ENCODE data around the gene HOXD8. TPM values are rescaled to one million over a fixed set of nuclear protein-coding genes. Genes with fewer than 3 reads are reported as not detected.

Gene HOXD8
- 1.1 TPM for total RNA-seq
- long read RNA-seq, partial matches to known transcripts = 0 of 2 reads
- long read RNA-seq, other reads (novel, unspliced or antisense) = 0 of 2 reads

DNA sequence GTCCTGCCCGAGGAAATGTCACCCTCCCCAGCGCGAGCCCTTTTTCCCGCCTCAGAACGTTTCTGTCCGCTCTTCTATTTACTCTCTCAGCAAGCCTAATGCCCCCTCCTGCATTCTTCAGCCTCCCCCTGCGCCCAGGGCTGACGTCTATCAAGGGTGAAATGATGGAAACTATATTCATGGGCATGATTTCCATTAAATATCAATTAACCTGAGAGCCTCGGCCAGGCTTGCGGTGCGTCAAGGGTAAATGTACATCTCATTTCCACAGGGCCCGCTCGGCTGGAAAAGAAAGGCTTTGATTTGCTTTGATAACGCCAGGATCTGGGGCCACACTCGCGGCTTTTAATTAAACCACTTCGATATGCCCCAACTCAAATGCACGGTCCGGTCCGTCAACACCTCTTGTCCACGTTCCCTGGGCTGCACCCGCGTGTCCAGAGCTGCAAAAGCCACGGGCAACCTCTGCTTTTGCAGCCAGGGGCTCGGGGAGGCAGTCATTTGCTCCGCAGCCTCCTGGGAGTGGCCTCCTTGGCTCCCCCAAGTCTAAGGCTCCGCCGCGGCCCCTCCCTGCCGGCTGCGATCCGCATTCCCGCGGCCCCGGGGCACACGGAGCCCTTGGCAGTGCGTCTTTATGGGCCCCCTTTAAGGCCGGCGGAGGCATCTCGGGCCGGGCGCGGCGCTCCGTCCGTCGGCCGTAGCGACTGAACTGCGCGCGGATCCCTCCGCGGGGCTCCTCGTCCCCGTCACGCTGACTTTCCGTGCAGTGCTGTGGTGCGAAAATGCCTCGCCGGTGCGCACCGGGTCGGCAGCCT, at the start of gene HOXD8:
TSS of gene HOXD8 (plus strand) at position 724 of the 815 bp plus-strand sequence. CDS start 662 bp downstream, outside the sequence.
- no peak for DNase-seq (ENCODE audit: low spot score)
- intact Hi-C loops (cut with DNase I) = loop anchor here (5.0 kb wide), 2 partner anchors 523 to 688 kb away; no protein-coding TSS in a partner anchor

DNA sequence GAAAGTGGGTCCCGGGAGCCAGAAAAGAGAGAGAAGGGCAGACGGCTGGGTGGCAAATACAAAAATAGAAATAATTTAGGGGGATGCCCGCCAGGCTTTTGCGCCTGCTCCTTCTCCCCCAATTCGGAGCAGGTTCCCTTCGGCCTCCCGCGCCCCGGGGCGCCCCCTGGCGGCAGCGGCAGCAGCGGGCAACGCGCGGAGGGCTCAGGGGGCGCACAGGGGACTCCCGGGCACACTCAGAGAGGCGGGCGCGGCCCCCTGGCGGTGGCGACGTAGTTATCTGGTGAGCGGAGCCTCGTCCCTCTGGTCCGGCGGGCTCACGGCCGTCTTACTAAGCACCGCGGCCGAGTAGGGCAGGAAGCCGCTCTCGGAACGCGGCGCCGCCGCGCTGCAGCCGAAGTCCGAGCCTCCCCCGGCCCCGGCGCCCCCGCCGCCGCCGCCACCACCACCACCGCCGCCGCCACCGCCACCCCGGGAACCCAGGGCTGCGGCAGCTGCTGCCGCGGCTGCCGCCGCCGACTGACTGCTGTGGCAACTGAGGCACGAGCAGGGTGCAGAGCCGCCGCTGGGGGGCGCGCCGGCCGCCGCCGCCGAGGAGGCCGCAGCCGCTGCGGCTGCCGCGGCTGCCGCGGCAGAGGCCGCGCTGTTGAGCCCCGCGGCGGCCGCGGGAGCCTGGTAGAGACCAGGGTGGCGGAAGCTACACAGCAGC, 49.5 kb upstream of the HOXD8 start:
- DNase-seq (ENCODE audit: low spot score) = no peak
- intact Hi-C loops (cut with DNase I) = loop anchor here (2.0 kb wide), 1 partner anchor 77 kb away; the partner anchor contains the start of gene LNPK

DNA sequence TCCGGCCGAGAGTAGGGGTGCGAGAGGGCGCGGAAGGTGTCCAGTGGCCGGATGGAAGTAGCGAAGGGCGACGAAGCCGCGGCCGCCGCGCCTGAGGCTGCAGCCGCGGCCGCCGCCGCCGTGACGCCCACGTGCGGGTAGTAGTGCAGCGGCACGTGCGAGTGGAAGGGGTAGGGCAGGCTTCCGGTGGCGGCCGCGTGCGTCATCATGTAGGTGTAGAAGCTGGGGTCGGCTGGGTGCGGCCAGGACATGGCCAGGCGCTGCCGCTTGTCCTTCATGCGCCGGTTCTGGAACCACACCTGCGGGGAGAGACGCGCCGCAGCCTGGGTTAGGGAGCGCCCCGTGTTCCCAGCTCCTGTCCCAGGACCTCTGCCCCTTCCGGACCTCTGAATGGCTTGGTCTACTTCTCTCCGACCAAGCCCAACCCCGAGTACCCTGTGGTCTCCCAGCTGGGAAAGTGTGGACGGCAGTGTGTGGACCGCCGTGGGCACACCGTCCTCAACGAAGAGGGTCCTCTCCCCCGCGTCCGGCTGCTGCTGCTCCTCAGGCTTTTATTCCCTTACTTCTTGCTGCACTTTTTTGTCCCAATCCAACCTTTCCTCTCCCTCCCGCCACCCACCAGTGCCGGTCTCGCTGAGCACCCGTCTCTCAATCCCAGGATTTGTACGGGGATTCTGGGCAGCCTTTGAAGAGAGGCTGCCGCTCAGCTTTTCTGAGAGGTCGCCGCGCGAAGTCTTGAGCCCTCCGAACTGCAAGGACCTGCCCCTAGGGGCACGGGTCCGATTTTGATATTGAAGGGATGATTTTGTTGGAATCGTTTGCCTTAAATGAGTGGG, 48.7 kb upstream of the HOXD8 start:
- intact Hi-C loops (cut with DNase I) = loop anchor here (2.0 kb wide), 1 partner anchor 78 kb away; the partner anchor contains the start of gene LNPK
- DNase-seq (ENCODE audit: low spot score) = no peak

DNA sequence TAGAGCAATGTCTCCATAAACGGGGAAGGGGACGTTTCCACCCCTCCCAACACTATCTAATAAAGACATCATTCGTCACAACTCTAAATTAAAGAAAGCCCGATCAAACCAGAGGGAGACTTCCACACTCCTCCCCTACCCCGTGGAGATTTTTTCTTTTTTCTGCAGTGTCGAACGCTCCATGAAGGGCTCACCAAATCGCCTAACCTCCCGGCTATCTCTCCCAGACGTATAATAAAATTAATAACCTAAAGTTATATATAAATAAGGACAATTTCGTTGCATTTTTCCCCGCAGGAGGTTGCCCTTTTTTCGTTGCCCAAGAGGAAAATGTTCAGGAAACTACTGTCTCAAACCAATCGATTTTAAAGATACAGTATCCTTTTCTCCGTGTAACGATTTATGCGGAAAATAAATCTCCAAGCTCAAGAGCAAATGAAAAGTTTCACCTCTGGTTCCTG, 48.1 kb upstream of the HOXD8 start:
- intact Hi-C loops (cut with DNase I) = loop anchor here (2.0 kb wide), 1 partner anchor 79 kb away; the partner anchor contains the start of gene LNPK
- DNase-seq (ENCODE audit: low spot score) = no peak

DNA sequence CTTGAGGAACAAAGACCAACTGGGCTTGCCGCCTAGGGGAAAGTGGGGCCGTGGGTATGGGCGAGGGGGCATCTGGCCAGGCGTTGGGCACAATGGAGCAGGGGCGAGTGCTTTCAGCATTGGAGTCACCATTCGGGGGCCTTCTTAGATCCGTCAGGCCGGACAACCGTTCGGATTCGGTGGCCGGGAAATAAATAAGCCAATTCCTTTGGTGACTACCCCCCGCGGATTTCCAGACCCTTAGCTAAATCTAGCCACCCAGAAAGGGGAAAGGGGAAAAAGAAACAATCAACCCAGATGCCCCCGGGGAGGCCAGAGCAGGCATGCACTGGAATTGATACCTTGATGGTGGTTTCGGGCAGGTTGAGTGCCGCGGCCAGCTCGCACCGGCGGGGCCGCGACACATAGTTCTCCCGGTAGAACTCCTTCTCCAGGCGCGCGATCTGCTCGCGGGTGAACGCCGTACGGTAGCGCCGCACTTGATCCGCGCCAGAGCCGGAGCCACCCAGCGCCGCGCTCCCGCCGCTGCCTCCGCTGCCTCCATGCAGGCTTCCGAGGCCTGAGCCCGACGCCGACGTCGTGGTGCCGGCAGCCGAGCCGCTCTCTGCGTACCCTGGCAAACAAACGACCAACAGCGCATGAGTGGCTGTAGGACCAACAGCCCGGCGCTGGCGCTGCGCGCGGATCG, 47.5 kb upstream of the HOXD8 start:
- intact Hi-C loops (cut with DNase I) = loop anchor here (2.0 kb wide), 1 partner anchor 79 kb away; the partner anchor contains the start of gene LNPK
- no peak for DNase-seq (ENCODE audit: low spot score)

DNA sequence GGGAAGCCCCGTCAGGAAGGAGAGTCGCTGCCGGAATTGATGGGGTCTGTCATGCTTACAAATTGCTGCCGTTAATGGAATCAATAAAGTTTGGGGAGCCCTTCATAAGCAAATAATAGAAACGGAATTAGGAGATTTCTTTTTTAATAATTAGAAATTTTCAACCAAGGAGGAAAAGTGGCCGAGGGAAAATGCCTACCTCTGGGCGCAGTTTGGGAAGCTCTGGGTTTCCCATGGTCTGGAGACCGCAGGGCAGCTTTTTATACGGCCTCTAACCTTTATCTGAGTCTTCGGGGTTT, 47.0 kb upstream of the HOXD8 start:
- no peak for DNase-seq (ENCODE audit: low spot score)
- intact Hi-C loops (cut with DNase I) = no loop called here

DNA sequence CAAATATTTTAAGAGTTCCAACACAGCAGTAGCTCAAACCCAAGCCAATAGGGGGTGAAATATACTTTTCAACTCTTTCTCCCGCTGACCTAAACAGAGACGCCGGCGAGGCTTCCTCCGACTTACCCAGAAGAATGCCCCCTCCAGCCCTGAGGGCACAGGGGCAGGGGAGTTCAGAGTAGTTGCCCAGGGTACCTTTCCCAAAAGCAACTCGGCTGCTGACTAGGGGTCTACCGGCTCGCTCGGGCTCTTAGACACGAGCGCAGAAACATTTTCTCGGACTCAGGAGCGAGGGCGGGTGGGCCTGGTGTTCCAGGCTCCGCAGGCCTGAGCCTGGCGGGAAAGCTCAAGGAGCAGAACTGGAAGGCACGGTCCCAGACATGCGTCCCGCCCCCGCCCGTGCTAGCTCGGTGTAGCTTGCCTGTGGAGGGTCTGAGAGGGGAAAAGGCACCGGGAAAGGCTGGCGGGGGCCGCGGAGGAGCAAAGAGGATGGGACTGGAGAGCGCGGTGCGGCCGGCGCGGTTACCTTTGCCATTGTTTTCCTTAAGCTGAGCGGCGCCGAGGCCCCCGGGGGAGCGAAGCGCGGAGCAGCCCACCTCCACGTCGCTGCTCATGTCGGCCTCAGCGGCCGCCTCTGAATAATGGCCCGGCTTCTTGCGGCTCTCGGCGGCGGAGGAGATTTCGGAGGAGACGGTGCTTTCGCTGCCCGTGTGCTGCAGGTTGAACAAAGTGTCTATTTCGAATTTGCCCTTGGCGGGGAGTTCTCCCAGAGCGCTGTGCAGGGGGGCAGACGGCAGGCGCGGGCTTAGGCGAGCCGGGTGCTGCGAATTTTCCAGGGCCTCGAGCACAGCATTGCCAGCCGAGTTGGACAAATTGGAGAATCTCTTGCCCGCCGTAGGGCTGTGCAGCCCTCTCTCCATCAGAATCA, 46.4 kb upstream of the HOXD8 start:
- no peak for DNase-seq (ENCODE audit: low spot score)
- intact Hi-C loops (cut with DNase I) = no loop called here

DNA sequence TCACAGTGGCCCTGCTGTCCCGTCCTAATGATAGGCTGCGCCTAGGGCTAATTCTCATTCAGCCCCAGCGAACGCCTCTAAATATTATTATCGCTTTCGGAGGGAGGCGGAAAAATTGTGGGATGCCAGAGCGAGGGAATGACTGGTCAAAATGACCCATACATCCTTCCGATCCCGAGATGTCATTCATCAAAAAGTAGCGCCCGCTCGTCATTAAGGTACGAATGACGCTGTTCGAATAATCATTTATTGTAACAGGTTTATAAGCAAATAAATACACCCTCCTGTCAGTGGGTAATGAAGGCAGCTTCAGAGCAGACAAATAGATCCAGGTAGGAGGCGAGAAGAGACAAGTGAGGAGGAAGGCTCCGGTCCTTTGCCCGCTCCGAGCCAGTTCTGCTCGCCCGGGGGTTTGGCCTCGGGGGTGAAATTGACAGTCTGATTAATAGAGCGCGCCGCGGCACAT, 45.7 kb upstream of the HOXD8 start, which contains the start of gene EVX2:
TSS of gene EVX2 (minus strand) at position 167 of the 466 bp plus-strand sequence. CDS start 186 bp downstream, outside the sequence.
- no peak for DNase-seq (ENCODE audit: low spot score)
- intact Hi-C loops (cut with DNase I) = no loop called here

DNA sequence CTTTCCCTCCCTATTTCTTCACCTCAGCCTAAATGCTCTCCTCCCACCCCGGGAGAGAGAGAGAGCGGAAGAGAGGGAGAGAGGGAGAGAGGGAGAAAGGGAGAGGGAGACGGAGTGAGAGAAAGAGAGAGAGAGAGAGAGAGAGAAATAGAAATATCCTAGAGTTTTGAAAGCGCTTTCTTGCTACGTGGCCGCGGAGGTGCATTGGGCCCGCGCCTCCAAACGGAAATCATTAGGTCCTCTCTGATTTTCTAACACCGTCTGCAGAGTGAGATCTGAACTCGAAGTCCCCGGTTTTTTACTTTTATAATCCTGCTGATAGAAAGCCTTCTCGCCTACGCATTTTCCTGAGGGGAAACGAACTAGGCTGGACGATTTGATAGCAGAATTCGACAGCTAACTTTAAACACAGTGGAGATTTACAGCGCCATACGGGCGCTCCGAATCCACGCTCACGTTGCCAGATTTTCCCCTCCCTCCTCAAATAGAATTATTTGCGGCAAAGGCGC, 44.8 kb upstream of the HOXD8 start:
- intact Hi-C loops (cut with DNase I) = loop anchor here (5.0 kb wide), 3 partner anchors 397 to 772 kb away; no protein-coding TSS in a partner anchor
- DNase-seq (ENCODE audit: low spot score) = peak; percentile 15

DNA sequence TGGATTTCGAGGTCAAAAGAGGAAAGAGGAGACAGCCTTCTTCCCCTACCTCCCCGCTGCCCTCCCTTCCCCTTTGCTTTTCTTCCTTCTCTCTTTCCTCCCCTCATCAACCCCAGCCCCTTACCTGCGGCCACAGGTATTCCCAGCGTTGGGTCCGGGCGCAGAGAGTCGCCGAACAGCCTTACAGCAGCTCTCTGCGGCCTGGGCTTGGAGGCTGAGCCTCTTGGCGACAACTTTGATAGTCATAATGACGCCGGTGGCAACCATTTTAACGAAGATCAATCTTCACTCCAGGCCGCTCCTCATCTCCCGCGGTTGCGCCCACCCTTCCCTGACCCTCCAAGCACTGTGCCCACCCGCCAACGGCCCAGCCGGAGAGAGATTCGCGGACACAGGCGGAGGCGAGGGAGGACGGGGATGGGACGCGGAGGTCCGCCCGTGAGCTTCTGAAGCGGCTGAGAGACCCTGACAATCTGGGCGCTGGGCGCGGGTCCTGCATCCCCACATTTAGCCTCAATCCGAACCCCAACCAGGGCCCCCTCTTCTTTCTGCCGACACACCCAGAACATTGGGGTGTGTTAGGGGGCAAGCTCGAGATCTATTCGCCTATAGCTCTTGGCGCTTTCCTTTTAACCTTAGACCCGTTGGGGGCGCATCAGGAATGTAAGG, 44.3 kb upstream of the HOXD8 start:
- intact Hi-C loops (cut with DNase I) = loop anchor here (5.0 kb wide), 3 partner anchors 398 to 773 kb away; no protein-coding TSS in a partner anchor

DNA sequence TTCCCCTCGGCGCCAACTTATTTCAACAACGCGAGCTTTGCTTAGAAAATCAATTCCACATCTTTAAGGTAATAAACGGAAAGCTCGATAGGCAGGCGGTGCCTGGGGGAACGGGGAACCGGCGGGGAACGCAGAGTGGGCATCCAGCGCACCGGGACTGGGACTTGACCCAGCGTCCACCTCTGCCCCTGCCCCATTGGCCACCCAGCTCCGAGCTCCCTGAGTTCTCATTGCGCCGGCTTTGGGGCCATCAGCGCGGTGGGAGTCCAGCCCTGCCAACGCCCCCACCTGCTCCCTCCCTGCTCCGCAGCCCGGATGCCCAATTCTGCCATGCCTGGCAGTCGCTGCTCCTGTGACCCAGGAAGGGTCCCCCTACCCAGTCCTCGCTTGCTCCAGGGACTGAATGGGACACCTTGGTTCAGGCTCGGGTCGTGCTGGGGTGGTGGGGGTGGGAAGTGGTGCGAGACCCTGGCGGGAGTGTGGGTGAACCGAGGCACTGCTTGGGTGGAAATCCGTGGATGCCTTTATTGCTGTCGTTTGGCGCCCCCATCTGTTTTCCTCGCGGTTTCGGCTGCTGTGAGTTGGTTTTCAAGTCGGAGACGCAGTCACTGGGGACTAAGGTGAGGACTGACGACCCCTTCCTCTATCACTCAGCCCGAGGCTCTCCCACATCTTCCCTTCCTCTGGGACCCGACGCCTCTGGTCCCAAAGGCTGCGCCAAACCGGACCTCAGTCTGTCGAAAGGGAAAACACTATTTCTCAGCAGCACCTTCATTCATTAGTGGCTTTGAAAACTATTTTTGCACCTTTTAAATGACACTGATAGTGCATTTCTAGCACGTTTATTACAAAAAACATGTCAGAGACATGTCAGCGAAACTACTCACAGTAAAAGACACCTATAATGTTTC, 43.4 kb upstream of the HOXD8 start:
- DNase-seq (ENCODE audit: low spot score) = no peak

More for the DNA sequence above, 44.3 kb upstream of the HOXD8 start:
- peak; percentile 63 for DNase-seq (ENCODE audit: low spot score)

DNA sequence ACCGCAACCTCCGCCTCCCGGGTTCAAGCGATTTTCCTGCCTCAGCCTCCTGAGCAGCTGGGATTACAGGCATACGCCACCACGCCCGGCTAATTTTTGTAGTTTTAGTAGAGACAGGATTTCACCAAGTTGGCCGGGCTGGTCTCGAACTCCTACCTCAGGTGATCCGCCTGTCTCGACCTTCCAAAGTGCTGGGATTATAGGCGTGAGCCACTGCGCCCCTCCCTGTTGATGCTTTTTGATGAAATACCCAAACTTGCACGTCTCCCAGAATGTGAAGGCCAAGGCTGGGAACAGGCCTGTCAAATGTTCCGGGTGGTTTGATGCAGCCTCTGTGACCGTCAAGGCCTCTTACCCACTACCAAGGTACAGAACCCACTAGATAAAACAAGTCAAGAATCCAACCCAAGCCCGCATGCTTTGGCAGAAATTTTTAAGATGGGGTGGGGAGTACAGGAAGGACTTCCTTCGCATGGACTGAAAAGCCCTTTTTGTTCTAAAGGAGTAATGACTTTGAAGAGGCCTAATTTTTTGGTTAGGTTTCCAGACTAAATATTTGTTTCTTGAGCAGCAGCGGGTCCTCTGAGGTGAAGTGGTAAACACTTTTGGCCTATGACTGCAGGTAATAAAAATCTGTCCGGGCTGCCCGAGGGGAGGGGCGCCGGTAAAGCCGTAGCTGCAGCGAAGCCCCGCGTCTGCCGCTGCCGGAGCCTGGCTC, 42.0 kb upstream of the HOXD8 start:
- no peak for DNase-seq (ENCODE audit: low spot score)
- intact Hi-C loops (cut with DNase I) = loop anchor here (2.0 to 5.0 kb wide), 4 partner anchors 400 to 775 kb away; no protein-coding TSS in a partner anchor

More for the DNA sequence above, 43.4 kb upstream of the HOXD8 start:
- intact Hi-C loops (cut with DNase I) = loop anchor here (2.0 to 5.0 kb wide), 4 partner anchors 399 to 774 kb away; no protein-coding TSS in a partner anchor

DNA sequence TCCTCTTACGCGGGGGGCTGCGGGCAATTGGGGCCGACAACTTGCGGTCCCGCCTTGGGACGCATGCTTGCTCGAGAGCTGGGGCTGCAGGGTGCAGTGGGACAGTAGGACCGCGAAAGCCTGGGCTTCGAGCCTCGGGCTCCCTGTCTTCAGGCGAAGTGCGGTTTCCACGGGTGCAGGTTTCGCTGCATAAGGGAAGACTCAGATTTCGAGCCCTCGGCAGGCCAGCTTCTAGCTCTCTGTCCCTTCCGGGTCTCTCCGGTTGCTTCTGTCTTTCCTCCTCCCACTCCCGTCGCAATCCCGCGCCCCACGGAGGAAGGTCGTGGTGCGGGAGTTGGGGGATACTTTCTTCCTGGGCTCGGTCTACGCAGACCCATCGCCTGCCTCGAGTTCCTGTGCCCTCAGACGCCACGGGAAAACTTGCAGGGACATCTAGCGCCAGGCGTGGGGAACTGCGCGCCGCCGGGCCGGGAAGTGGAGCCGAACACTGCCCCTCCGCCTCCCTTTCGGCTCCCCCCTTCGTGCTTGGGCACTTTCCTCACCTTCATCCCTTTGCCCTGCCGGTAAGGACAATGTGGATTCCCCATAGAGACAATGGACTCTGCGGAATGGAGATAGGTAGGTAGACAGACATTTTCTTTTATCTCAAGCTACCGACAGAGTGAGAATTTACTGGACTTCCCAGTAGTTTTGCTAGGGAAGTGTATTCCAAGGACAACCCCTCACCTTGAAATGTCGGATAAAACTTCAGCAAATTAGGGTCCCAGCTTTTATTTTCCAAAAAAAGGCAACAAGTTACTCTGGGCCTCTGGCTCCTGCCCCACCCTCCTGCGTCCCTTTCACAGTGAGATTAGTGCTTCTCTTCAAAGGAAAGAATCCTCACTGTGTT, 41.2 kb upstream of the HOXD8 start:
- intact Hi-C loops (cut with DNase I) = loop anchor here (5.0 kb wide), 3 partner anchors 401 to 776 kb away; no protein-coding TSS in a partner anchor
- peak; percentile 79 for DNase-seq (ENCODE audit: low spot score)

All from cardiac septum (tissue), 1 donor.